Suppressor macrophage (primary cell): ENCODE results near the gene OBP2A.

Experiments
- DNase-seq, 4 experiments: peaks; one replicate each; pipeline ENCODE4 v3.0.0-alpha.2; 2020 to 2022

The OBP2A gene

GRCh38 chr9:135580664-135581380 lies 34.9 kb downstream of the OBP2A start:
- DNase-seq, result no peak

DNA sequence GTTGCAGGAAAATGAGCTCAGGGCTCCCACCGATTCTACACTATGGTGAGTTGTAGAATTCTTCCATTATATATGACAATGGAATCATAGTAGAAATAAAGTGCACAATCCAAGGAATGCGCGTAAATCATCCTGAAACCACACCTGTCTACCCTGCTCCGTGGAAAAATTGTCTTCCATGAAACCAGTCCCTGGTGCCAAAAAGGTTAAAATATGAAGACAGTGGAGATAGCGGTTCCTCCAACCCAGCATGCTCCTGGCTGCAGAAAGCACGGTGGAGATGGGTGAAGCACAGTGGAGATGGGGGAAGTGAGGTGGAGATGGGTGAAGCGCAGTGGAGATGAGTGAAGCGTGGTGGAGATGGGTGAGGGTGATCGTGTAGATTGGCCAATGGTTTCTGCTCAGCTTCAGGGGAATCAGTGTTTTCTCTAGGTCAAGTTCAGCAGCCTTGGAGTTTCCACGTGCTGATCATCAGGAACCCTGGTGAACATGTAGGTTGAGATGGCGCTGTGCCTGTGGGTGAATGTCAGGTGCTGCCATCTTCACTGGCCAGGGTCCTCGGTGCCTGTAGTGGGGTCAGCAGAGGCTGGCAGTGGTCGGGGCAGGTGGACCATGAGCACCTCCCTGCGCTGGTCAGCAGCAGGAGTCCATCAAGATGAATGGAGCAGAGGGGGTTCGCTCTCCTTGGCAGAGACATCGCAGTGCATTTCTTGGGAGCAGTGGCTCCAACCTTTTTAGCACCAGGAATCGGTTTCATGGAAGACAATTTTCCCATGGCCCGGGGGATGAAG lies 35.9 kb downstream of the OBP2A start:
- no peak for DNase-seq

- no peak for DNase-seq
These were observed 36.6 kb downstream of the OBP2A start for GRCh38 chr9:135582541-135582940.

- no peak for DNase-seq
These were observed 37.2 kb downstream of the OBP2A start for GRCh38 chr9:135582966-135583687.

- DNase-seq, result no peak
These were observed 37.7 kb downstream of the OBP2A start for GRCh38 chr9:135583688-135584011.

DNA sequence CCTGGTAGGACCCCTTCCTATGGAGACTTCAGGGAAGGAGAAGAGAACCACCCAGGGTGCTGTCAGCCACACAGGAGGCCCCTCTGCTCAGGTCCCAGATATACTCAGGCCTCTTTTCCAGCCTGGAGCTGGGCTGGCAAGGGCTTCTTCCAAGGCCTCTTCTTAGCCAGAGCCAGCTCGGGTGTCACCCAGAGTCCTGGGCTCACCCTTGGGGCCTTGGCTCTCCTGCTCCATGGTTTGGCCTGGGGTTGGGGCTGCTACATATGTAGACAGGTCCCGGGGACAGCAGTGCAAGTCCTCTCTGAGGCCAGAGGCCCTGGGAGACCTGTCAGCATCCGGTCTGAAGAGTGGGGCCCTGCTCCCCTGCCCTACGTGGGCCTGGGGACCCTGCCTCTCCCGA lies 38.4 kb downstream of the OBP2A start:
- DNase-seq, result no peak

DNA sequence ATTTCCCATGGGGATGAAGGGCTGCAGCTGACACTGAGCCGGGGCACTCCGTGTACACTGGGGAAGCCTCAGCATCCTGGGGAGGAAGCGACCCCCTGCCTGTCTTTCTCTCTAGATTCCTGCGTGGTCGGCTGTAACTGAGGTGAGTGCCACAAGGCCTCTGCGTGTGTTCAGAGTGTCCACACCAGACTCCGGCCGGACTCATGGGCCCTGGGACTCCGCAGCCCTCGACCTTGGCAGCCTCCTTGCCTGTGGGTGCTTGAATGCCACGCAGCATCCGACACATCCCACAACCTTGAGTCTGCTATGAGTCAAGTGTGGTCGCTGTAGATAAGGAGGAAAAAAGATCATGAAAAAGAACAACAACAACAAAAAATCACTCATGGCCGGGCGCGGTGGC lies 39.0 kb downstream of the OBP2A start:
- no peak for DNase-seq

DNA sequence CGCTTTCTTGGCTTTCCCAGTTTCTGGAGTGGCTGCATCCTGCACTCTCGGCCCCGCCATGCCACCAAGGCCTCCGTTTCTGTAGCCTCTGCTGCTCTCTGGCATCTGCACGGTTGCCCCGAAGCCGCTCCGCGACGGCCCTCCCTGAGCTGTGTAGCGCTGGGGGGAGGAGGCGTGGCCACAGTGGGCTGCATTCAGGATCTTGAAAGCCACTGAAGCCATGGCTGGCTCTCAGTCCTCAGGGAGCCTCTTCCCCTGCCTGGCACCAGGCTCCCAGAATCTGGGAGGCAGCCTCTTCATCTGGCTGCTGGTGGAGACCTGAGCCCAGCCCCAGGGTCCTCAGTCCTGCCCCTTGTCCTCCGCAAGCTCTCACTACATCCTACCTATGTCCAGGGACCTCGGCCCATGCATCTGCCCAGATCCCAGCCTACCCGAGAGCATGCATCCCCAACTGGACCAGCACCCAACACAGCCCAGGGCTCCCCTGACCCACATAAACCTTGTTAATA lies 40.7 kb downstream of the OBP2A start:
- DNase-seq, result no peak

DNA sequence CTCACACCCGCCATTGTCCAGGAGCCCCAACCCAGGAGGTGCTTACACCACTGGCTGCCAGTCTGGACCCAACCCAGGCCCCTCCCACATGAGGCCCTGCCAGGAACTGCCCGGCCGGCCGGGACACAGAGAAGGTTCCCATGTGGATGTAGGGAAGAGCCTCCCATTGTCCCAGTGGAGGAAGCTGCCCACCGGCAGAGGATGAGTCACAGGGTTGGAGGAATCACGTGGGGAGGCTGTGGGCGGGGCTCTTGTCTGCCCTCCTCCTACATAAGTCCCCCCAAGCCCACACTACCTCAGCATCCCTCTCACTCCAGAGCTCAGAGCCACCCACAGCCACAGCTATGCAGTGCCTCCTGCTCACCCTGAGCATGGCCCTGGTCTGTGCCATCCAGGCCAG lies 41.7 kb downstream of the OBP2A start:
- DNase-seq, result no peak

- no peak for DNase-seq
These were observed 42.4 kb downstream of the OBP2A start for GRCh38 chr9:135588371-135588770.

GRCh38 chr9:135588886-135589595 lies 43.1 kb downstream of the OBP2A start:
- no peak for DNase-seq

GRCh38 chr9:135589596-135590485 lies 43.9 kb downstream of the OBP2A start:
- no peak for DNase-seq

DNA sequence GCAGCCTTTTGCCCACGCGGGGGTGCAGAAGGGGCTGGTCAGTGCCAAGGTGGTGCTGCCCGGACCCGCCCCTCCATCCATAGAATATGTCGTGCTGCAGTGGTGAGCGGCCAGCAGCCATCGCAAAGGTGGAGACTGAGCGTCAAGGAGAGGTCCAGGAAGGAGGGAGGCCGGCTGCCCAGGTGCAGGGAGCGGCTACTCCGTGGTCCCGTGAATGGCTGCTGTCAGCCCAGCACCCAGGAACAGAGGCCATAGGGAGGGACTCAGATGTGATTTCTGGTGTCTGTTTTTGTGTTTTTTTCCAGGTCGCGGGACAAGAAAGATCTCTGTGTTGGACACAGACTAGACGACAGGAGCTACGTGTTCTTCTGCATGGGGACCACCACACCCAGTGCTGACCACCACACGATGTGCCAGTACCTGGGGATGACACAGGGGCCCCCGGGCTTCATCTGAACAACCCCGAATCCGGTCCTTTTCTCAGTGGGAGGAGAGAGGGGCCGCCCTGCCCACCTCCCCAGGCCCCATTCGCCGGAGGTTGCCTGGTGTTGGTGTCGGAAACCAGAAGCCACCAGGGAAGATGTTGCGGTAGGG lies 44.7 kb downstream of the OBP2A start:
- DNase-seq, result no peak

DNA sequence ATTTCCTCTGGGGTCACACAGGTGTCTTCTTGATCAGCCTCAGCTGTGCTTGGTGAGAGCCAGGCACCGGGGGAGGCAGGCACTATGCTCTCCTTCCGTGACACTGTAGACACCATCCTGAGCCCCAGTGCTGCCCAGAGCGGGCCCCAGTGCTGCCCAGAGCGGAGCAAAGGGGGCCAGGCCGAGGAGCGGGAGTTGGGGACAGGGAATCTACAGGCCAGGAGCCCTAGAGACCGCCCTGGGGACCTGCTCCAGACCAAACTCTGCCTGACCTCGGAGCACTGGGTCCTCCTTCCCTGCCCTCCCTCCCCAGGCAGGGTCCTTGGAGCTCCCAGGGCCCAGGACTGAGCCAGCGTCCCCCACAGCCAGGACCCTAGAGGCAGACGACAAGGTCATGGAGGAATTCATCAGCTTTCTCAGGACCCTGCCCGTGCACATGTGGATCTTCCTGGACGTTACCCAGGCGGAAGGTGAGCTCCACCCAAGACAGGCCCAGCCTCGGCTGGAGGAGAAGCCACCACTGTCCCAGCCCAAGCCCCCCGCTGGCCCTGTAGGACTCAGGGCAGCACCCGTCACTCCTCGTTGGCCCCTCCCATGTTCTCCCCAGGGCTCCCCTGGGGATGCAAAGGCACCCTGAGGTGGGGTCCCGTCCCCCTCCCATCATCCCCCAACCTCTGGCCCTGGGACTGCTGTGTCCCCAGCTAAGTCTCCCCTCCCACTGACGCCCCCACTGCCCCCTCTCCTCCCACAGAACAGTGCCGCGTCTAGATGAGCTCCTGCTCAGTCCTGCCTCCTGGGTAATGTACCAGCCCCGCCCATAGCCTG lies 45.8 kb downstream of the OBP2A start:
- DNase-seq, result no peak

GRCh38 chr9:135592331-135592590 lies 46.3 kb downstream of the OBP2A start:
- no peak for DNase-seq

- no peak for DNase-seq
These were observed 46.7 kb downstream of the OBP2A start for GRCh38 chr9:135592625-135593024.

GRCh38 chr9:135596211-135596610 lies 50.3 kb downstream of the OBP2A start:
- DNase-seq, result no peak
